BE2C (cell line): ENCODE data around the gene NBEAL1.

Source experiments
- DNase-seq: peaks from one replicate; pipeline ENCODE4 v3.0.0-alpha.2; 2020
- H3K27me3 ChIP-seq: fragments of 250-450 bp; sonication (Bioruptor Pico); 2 replicates; pipeline ENCODE4 v1.5.1; 2020; ENCODE audit warnings: mild to moderate bottlenecking
- H3K36me3 ChIP-seq: fragments of 250-450 bp; sonication (Bioruptor Pico); 2 replicates; pipeline ENCODE4 v1.5.1; 2020; ENCODE audit warnings: mild to moderate bottlenecking
- H3K4me1 ChIP-seq: fragments of 250-450 bp; sonication (Bioruptor Pico); 2 replicates; pipeline ENCODE4 v1.5.1; 2020
- H3K4me3 ChIP-seq: 2 replicates; pipeline ENCODE4 v1.5.1; 2011; ENCODE audit warnings: low read depth, low read length
- H3K9me3 ChIP-seq: fragments of 250-450 bp; sonication (Bioruptor Pico); 2 replicates; pipeline ENCODE4 v1.5.1; 2020
- TF ChIP-seq, protein P1 (sequence below): IDR thresholded peaks from 2 replicates; pipeline ENCODE4 v1.5.1; 2012; ENCODE audit warnings: mild to moderate bottlenecking, low read depth, low read length

The NBEAL1 gene

DNA sequence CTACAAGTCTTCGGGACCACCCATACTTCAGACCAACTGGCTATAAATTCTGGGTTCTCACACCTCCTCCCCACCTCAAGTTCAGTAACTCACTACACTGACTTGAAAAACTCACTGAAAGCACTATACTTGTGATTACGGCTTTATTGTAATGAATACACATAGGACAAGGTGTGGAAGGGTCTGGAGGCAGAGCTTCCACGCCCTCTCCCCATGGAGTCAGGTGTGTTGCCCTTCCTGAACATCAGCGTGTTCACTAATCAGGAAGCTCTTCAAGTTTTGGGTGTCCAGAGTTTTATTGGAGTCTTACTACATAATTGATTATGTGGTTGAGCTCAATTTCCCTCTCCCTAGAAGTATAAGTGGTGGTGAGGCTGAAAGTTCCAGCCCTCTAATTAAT, 27.5 kb downstream of the NBEAL1 start:
- H3K4me1 ChIP-seq, result no peaks in the 10 kb centered on the region
- H3K4me3 ChIP-seq, result no peak overlapping the region
- TF ChIP-seq, protein P1, sequence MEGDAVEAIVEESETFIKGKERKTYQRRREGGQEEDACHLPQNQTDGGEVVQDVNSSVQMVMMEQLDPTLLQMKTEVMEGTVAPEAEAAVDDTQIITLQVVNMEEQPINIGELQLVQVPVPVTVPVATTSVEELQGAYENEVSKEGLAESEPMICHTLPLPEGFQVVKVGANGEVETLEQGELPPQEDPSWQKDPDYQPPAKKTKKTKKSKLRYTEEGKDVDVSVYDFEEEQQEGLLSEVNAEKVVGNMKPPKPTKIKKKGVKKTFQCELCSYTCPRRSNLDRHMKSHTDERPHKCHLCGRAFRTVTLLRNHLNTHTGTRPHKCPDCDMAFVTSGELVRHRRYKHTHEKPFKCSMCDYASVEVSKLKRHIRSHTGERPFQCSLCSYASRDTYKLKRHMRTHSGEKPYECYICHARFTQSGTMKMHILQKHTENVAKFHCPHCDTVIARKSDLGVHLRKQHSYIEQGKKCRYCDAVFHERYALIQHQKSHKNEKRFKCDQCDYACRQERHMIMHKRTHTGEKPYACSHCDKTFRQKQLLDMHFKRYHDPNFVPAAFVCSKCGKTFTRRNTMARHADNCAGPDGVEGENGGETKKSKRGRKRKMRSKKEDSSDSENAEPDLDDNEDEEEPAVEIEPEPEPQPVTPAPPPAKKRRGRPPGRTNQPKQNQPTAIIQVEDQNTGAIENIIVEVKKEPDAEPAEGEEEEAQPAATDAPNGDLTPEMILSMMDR, result no peak
- H3K9me3 ChIP-seq, result no peaks in the 10 kb centered on the region
- no peaks in the 10 kb centered on the region for H3K36me3 ChIP-seq
- H3K27me3 ChIP-seq, result no peaks in the 10 kb centered on the region
- DNase-seq, result no peak

DNA sequence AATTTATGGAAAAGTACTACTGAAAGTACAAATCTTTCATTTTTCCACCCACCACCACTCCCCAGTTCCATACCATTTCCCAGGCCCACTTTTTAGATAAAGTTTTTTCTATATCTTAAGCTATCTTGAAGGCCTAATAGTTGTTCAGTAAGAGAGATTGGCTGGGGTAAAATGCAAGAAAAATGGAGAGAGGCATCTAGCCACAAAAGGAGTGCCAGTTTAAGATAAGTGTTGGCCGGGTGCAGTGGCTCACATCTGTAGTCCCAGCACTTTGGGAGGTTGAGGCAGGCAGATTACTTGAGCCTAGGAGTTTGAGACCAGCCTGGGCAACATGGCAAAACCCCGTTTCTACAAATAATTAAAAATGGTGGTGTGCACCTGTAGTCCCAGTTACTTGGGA, 28.6 kb downstream of the NBEAL1 start:
- no peaks in the 10 kb centered on the region for H3K4me1 ChIP-seq
- H3K27me3 ChIP-seq, result no peaks in the 10 kb centered on the region
- H3K4me3 ChIP-seq, result no peak overlapping the region
- no peaks in the 10 kb centered on the region for H3K9me3 ChIP-seq
- DNase-seq, result no peak
- TF ChIP-seq, protein P1, result no peak
- no peaks in the 10 kb centered on the region for H3K36me3 ChIP-seq

DNA sequence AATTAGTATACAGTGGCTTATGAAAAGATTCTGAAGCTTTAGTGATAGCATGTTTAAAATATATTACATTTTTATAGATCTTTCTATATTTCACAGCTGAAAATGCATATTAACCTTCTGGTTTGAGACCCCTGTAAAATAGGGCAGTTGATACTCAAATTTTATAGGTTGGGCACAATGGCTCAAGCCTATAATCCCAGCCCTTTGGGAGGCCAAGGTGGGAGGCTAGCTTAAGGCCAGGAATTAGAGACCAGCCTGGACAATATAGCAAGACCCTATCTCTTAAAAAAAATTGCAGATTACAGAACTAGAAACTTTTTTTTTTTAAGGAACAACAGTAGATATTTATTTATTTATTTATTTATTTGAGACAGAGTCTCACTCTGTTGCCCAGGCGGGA, 31.2 kb downstream of the NBEAL1 start:
- Histone ChIP-seq H3K27me3 (no peaks in the 10 kb centered on the region), H3K36me3 (no peaks in the 10 kb centered on the region), H3K4me1 (no peaks in the 10 kb centered on the region), H3K9me3 (no peaks in the 10 kb centered on the region), H3K4me3 (no peak overlapping the region)
- DNase-seq, result no peak
- TF ChIP-seq, protein P1, result no peak

DNA sequence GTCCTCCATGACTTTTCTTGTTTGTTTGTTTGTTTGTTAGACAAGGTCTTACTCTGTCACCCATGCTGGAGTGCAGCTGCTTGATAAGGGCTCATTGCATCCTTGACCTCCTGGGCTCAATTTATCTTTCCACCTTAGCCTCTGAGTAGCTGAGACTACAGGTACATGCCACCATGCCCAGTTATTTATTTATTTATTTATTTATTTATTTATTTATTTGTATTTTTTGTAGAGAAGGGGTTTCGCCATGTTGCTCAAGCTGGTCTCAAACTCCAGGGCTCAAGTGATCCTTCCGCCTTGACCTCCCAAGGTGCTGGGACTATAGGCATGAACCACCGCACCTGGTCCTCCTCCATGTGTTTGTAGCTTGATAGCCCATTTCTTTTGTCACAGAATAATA, 37.9 kb downstream of the NBEAL1 start:
- Histone ChIP-seq H3K4me3 (no peak overlapping the region), H3K9me3 (no peaks in the 10 kb centered on the region), H3K27me3 (no peaks in the 10 kb centered on the region), H3K36me3 (no peaks in the 10 kb centered on the region), H3K4me1 (no peaks in the 10 kb centered on the region)
- no peak for DNase-seq
- TF ChIP-seq, protein P1, result no peak

DNA sequence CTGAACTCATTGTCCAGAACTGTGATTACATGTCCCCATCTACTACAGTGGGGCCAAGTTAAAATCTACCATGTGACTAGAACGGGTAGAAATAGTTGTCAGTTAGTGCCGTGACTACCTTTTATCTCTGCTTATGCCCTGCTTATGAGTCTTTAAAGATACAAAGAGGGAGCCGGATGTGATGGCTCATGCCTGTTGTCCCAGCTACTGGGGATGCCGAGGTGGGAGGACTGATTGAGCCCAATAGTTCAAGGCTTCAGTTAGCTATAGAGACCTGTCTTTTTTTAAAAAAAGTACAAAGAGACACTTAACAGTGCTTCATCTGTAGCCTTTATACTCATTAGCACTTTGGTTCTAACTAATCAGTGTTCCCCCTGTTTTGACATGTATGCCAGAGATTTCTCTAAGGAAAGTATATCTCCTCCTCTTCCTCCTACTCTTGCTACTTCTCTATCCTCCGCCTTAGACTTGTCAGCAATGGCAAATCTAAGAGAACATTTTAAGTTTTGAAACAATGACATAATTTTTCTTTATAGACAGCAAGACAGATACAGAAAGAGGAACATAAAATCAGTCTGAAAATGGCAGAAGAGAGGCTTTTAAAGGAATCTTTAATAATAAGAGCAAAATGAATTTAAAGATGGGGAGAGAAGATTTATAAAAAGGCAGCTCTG, 45.0 kb downstream of the NBEAL1 start:
- TF ChIP-seq, protein P1, result no peak
- Histone ChIP-seq H3K4me1 (no peaks in the 10 kb centered on the region), H3K4me3 (no peak overlapping the region), H3K36me3 (no peaks in the 10 kb centered on the region; the same call in 1 of the 2 replicates), H3K9me3 (no peaks in the 10 kb centered on the region), H3K27me3 (no peaks in the 10 kb centered on the region)
- DNase-seq, result no peak

DNA sequence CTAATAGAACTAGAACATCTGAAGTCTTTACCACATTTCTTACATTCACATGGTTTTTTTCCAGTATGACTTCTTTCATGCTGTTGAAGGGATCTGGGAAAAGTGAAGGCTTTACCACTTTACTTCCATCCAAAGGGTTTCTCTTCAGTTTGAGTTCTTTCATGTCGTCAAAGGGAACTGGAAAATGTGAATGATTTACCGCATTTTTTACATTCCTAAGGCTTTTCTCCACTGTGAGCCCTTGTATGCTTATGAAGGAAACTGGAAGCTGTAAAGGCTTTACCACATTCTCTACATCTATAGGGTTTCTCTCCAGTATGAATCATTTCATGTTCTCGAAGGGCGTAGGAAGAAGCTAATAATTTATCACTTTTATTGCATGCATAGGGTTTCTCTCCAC, 46.7 kb downstream of the NBEAL1 start:
- DNase-seq, result no peak
- no peaks in the 10 kb centered on the region for H3K27me3 ChIP-seq

More for the DNA sequence above, 46.7 kb downstream of the NBEAL1 start:
- Histone ChIP-seq H3K4me1 (no peaks in the 10 kb centered on the region), H3K9me3 (no peaks in the 10 kb centered on the region), H3K36me3 (no peaks in the 10 kb centered on the region; the same call in 1 of the 2 replicates), H3K4me3 (no peak overlapping the region)
- TF ChIP-seq, protein P1, result no peak
